Osteoblast (primary cell): ENCODE measurements around the gene MAP3K2. TPM values are rescaled to one million over a fixed set of nuclear protein-coding genes. Genes with fewer than 3 reads are reported as not detected.
A peak's percentile ranks its signal among the peaks of the same experiment; 100 is the strongest.

Experiments
- DNase-seq: peaks from one replicate; pipeline ENCODE4 v3.0.0; 2011; ENCODE audit warnings: low spot score, mixed read lengths; ENCODE audit not compliant: insufficient read length; ENCODE audit errors: missing footprints
- H2AFZ ChIP-seq: 2 replicates; pipeline ENCODE4 v1.6.0; 2011; ENCODE audit warnings: mild to moderate bottlenecking, low read length
- H3K27ac ChIP-seq: 2 replicates; pipeline ENCODE4 v1.5.1; 2011; ENCODE audit warnings: mild to moderate bottlenecking, low read depth, low read length, moderate library complexity
- H3K27me3 ChIP-seq: 2 replicates; pipeline ENCODE4 v1.6.0; 2012; ENCODE audit warnings: mild to moderate bottlenecking, control low read depth, inconsistent platforms, low read length, moderate library complexity; ENCODE audit not compliant: insufficient read depth
- H3K36me3 ChIP-seq: 2 replicates; pipeline ENCODE4 v1.5.1; 2011; ENCODE audit warnings: mild to moderate bottlenecking, low read length, control low read depth, moderate library complexity; ENCODE audit not compliant: insufficient read depth
- H3K4me1 ChIP-seq: 2 replicates; pipeline ENCODE4 v1.5.1; 2011; ENCODE audit warnings: mild to moderate bottlenecking, low read length, control low read depth, moderate library complexity; ENCODE audit not compliant: insufficient read depth
- H3K4me2 ChIP-seq: 2 replicates; pipeline ENCODE4 v1.6.0; 2011; ENCODE audit warnings: mild to moderate bottlenecking, low read length; ENCODE audit not compliant: insufficient read depth
- H3K4me3 ChIP-seq: fragments of 200-600 bp; sonication (generic); 3 replicates; pipeline ENCODE4 v1.5.1; 2012; ENCODE audit warnings: mild to moderate bottlenecking, low read length, inconsistent platforms; ENCODE audit not compliant: insufficient read depth
- H3K79me2 ChIP-seq: 2 replicates; pipeline ENCODE4 v1.6.0; 2012; ENCODE audit warnings: mild to moderate bottlenecking, low read length, control low read depth, inconsistent platforms; ENCODE audit not compliant: insufficient read depth
- H3K9me3 ChIP-seq: 2 replicates; pipeline ENCODE4 v1.5.1; 2011; ENCODE audit warnings: low read depth, low read length, control low read depth
- H4K20me1 ChIP-seq: 2 replicates; pipeline ENCODE4 v1.6.0; 2012; ENCODE audit warnings: mild to moderate bottlenecking, low read length, control low read depth; ENCODE audit not compliant: insufficient read depth
- total RNA-seq: library from RNA; depleted of rRNA; stranded (reverse); fragments of >200 nt; gene quantifications from 2 replicates; pipeline ENCODE4 v1.2.3, GENCODE V29; 2012
- TF ChIP-seq, protein P1 (sequence below): IDR thresholded peaks from 2 replicates; pipeline ENCODE4 v1.5.1; 2011; ENCODE audit warnings: mild to moderate bottlenecking, low read depth, low read length, moderate library complexity; ENCODE audit errors: extremely low read depth

Gene MAP3K2
- total RNA-seq, 1 donor: 64.1 TPM

DNA sequence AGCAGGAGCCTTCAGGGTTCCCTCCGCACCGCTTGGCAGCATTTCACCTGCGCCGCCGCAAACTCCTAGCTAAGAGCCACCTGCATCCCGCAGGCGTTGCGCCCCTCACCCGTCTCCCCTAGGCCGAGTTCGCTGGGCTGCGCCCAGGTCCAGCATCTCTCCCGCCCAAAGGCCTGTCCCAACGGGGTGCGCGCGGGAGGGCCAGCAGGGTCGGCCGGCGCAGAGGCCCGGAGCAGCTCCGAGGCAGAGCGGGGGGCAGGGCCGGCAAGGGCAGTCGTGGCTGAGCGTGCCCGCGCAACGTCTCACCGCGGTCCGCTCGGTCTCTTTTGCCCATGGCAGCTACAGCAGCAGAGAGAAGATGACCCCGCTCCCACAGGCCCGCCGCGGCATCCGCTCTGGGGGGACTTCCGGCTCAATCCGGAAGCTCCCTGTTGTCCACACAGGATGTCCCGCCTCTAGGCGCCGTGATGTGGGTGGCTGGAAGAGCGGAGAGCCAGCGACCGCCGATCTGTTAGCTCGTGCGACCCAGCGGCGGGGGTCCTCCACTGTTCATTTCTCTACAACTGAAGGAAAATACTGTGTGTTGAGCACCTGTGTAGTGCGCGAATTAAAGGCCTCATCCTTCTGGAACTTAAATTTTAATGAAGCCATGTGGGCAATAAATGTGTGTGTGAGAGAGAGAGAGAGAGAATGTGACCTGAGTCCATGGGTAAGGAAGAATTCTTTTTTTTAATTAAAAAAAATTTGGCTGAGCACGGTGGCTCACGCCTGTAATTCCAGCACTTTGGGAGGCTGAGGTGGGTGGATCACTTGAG is 93.8 kb downstream of the MAP3K2 start, which contains the start of gene ERCC3:
ERCC3 (minus strand) TSS at position 397 of the 815 bp plus-strand sequence; CDS start at position 334, 63 bp downstream.
- Histone ChIP-seq H3K27me3 (no peaks in the 10 kb centered on the region), H3K79me2 (peaks cover 27% of the 10 kb centered on the region), H3K9me3 (no peaks in the 10 kb centered on the region), H3K27ac (peak within 1 kb of the TSS; percentile 91), H3K4me2 (peak within 1 kb of the TSS; percentile 91), H3K36me3 (peaks cover 36% of the 10 kb centered on the region), H4K20me1 (peaks cover 10% of the 10 kb centered on the region), H3K4me1 (peaks cover 6% of the 10 kb centered on the region), H2AFZ (peak within 1 kb of the TSS; percentile 94), H3K4me3 (peak within 1 kb of the TSS; percentile 99)
- DNase-seq: peak; percentile 99
- TF ChIP-seq, protein P1, sequence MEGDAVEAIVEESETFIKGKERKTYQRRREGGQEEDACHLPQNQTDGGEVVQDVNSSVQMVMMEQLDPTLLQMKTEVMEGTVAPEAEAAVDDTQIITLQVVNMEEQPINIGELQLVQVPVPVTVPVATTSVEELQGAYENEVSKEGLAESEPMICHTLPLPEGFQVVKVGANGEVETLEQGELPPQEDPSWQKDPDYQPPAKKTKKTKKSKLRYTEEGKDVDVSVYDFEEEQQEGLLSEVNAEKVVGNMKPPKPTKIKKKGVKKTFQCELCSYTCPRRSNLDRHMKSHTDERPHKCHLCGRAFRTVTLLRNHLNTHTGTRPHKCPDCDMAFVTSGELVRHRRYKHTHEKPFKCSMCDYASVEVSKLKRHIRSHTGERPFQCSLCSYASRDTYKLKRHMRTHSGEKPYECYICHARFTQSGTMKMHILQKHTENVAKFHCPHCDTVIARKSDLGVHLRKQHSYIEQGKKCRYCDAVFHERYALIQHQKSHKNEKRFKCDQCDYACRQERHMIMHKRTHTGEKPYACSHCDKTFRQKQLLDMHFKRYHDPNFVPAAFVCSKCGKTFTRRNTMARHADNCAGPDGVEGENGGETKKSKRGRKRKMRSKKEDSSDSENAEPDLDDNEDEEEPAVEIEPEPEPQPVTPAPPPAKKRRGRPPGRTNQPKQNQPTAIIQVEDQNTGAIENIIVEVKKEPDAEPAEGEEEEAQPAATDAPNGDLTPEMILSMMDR: no peak

DNA sequence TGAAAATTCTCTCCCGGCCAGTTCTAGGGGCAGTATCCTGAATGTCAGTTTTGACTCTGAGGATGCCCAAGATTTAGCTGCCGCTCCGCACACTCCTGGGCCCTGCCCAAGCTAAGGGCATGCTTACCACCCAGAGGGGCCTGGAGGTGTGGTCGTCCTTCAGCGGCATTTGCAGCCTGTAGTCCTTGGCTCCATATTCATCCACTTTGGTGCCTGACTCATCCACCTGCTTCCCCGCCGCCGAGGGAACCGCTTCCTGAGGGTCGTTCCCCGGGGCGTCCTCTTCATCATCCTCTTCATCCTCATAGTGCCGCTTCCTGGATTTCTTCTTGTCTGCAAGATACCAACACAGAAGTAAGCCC is 94.4 kb downstream of the MAP3K2 start:
- H3K79me2 ChIP-seq: peaks cover 27% of the 10 kb centered on the region
- H3K27me3 ChIP-seq: no peaks in the 10 kb centered on the region
- peak overlapping the region; percentile 99 for H3K4me3 ChIP-seq
- peak overlapping the region; percentile 91 for H3K4me2 ChIP-seq
- H3K36me3 ChIP-seq: peaks cover 42% of the 10 kb centered on the region
- peak overlapping the region; percentile 94 for H2AFZ ChIP-seq
- peak overlapping the region; percentile 91 for H3K27ac ChIP-seq
- peaks cover 6% of the 10 kb centered on the region for H3K4me1 ChIP-seq
- TF ChIP-seq, protein P1: no peak
- DNase-seq: no peak
- H3K9me3 ChIP-seq: no peaks in the 10 kb centered on the region
- H4K20me1 ChIP-seq: peaks cover 10% of the 10 kb centered on the region

DNA sequence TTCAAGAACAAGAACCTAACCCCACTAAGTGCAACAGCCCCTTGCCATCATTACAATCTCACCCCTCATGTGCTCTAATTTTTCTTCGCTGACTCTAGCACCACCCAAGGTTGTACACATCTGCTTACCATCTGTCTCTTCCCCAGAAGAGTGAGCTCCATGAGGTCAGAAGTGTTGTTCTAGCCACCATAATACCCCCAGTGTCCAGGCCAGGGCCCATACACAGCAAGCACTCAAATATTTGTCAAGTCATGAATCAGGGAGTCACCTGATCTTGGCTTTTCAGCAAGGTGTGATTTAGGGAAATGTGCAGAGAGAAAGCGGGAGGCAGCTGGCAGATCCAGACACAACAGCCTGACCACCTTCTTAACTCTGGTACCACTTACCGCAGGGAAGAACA is 99.5 kb downstream of the MAP3K2 start:
- TF ChIP-seq, protein P1: no peak
- peaks cover 13% of the 10 kb centered on the region for H4K20me1 ChIP-seq
- H3K4me3 ChIP-seq: no peak overlapping the region
- peaks cover 91% of the 10 kb centered on the region for H3K36me3 ChIP-seq
- peaks cover 37% of the 10 kb centered on the region for H3K79me2 ChIP-seq
- H3K27me3 ChIP-seq: no peaks in the 10 kb centered on the region
- no peak overlapping the region for H3K27ac ChIP-seq
- no peaks in the 10 kb centered on the region for H3K9me3 ChIP-seq
- no peak overlapping the region for H3K4me2 ChIP-seq
- DNase-seq: no peak
- H3K4me1 ChIP-seq: peaks cover 4% of the 10 kb centered on the region
- no peak overlapping the region for H2AFZ ChIP-seq

DNA sequence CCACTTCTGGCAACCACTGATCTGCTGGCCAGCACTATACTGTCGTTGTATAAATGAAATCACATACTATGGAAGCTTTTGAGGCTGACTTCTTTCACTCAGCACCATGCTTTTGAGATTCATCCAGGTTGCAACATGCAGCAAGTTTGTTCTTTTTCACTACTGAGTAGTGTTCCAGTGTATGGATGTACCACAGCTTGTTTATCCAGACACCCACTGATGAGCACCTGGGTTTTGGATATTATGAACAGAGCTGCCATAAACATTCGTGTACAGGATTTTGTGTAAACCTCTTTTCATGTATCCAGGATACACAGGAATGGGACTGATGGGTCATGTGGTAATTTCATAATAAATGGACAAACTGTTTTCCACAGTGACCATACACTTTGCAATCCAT is 104.5 kb downstream of the MAP3K2 start:
- peaks cover 72% of the 10 kb centered on the region for H3K36me3 ChIP-seq
- H4K20me1 ChIP-seq: peaks cover 16% of the 10 kb centered on the region
- no peak overlapping the region for H3K27ac ChIP-seq
- no peak overlapping the region for H2AFZ ChIP-seq
- H3K79me2 ChIP-seq: peaks cover 46% of the 10 kb centered on the region
- no peak for DNase-seq
- no peaks in the 10 kb centered on the region for H3K9me3 ChIP-seq
- TF ChIP-seq, protein P1: no peak
- no peaks in the 10 kb centered on the region for H3K4me1 ChIP-seq
- no peaks in the 10 kb centered on the region for H3K27me3 ChIP-seq
- H3K4me2 ChIP-seq: no peak overlapping the region
- no peak overlapping the region for H3K4me3 ChIP-seq
